RWPE1 (cell line): ENCODE measurements around the gene NIFK.
A peak's percentile ranks its signal among the peaks of the same experiment; 100 is the strongest.

Source experiments
- CTCF ChIA-PET: fragments of 350-600 bp; sonication (Branson Sonifier 250); formaldehyde crosslinking; extraction: SDS; loops from one replicate; lab custom pipeline; 2021; lab: Yijun Ruan, JAX
- POLR2A ChIA-PET: fragments of 400-600 bp; formaldehyde crosslinking; extraction: SDS; loops from one replicate; lab custom pipeline; 2020; ENCODE audit warnings: antibody characterized with exemption; ENCODE audit not compliant: low non-redundant PET; lab: Yijun Ruan, JAX
- DNase-seq: peaks from one replicate; pipeline ENCODE4 v3.0.0; 2012; ENCODE audit warnings: low spot score
- H3K27ac ChIP-seq: fragments of 450-650 bp; 2 replicates; pipeline ENCODE4 v1.5.1; 2017
- TF ChIP-seq, protein P1 (sequence below): fragments of 450-650 bp; conservative IDR thresholded peaks from 2 replicates; pipeline ENCODE4 v1.5.1; 2017; ENCODE audit warnings: low read depth, mild to moderate bottlenecking

Gene NIFK

DNA sequence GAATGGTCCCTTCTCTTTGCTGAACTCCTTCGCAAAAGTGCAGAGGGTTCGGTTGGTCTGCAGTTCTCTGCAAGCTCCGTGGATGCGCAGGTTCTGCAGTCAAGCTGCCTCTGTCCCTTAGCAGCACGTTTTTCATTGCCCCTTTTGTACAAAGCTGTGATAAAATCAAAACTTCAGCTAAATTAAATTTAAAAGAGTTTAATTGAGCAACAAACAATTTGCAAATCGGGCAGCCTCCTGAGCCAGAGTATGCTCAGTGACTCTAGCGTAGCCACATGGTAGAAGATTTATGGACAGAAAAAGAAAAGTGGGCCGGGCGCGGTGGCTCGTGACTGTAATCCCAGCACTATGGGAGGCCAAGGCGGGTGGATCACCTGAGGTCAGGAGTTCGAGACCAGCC is 37.6 kb upstream of the NIFK start:
- ChIA-PET POLR2A (interaction anchor here (0.7 kb wide), 1 partner anchor 148 kb away, joined by 6 read pairs; no protein-coding TSS in a partner anchor), CTCF (no interaction called here)
- TF ChIP-seq, protein P1, sequence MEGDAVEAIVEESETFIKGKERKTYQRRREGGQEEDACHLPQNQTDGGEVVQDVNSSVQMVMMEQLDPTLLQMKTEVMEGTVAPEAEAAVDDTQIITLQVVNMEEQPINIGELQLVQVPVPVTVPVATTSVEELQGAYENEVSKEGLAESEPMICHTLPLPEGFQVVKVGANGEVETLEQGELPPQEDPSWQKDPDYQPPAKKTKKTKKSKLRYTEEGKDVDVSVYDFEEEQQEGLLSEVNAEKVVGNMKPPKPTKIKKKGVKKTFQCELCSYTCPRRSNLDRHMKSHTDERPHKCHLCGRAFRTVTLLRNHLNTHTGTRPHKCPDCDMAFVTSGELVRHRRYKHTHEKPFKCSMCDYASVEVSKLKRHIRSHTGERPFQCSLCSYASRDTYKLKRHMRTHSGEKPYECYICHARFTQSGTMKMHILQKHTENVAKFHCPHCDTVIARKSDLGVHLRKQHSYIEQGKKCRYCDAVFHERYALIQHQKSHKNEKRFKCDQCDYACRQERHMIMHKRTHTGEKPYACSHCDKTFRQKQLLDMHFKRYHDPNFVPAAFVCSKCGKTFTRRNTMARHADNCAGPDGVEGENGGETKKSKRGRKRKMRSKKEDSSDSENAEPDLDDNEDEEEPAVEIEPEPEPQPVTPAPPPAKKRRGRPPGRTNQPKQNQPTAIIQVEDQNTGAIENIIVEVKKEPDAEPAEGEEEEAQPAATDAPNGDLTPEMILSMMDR: no peak

GRCh38 chr2:121771976-121772742 is 35.5 kb upstream of the NIFK start:
- DNase-seq: no peak
- POLR2A ChIA-PET: interaction anchor here (0.5 kb wide), 1 partner anchor 67 kb away, joined by 3 read pairs; no protein-coding TSS in a partner anchor
- CTCF ChIA-PET: interaction anchor here (0.5 to 1.2 kb wide), 3 partner anchors 9 to 84 kb away, joined by 3 to 6 read pairs (median 3); no protein-coding TSS in a partner anchor
- no peak overlapping the region for H3K27ac ChIP-seq
- TF ChIP-seq, protein P1: no peak

More for the DNA sequence above, 37.6 kb upstream of the NIFK start:
- no peak overlapping the region for H3K27ac ChIP-seq
- no peak for DNase-seq

DNA sequence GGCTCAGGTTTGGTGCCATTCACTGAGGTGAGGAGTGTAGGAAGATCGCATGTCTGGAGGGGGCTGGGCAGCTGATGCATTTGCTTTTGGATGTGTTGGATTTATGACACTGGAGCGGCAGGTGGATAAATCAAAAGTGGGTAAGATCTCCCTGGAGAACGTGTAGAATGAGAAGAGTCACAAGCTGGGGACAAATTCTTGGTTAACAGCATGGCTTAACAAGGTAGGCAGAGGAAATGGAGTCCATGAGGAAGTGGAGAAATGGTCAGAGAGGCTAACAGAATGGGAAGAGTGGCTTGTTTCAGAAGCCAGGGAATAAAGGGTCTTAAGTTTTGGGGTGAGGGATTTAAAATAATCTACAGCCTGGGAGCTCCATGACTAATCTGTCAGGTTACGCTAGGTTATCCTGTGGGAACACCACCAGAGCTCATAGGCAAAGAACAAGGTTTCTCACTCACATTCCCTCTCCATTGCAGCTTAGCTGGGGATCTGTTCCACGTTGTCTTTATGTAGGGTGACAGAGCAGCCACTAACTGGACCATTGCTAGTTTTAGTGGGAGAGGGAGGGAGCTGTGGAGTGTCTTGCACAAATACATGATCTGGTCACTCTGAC is 31.6 kb upstream of the NIFK start:
- POLR2A ChIA-PET: no interaction called here
- DNase-seq: no peak
- CTCF ChIA-PET: interaction anchor here (0.5 to 0.6 kb wide), 2 partner anchors 35 to 1570 kb away, joined by 3 to 4 read pairs; no protein-coding TSS in a partner anchor
- H3K27ac ChIP-seq: no peak overlapping the region
- TF ChIP-seq, protein P1: no peak

- H3K27ac ChIP-seq: no peak overlapping the region
- TF ChIP-seq, protein P1: no peak
- CTCF ChIA-PET: no interaction called here
- POLR2A ChIA-PET: no interaction called here
- no peak for DNase-seq
Observed at GRCh38 chr2:121766624-121767023, 29.9 kb upstream of the NIFK start.

GRCh38 chr2:121764681-121765228 is 28.1 kb upstream of the NIFK start:
- H3K27ac ChIP-seq: peak overlapping the region; percentile 47
- TF ChIP-seq, protein P1: no peak
- ChIA-PET CTCF (interaction anchor here (0.6 kb wide), 1 partner anchor 172 kb away, joined by 4 read pairs; no protein-coding TSS in a partner anchor), POLR2A (no interaction called here)
- no peak for DNase-seq

DNA sequence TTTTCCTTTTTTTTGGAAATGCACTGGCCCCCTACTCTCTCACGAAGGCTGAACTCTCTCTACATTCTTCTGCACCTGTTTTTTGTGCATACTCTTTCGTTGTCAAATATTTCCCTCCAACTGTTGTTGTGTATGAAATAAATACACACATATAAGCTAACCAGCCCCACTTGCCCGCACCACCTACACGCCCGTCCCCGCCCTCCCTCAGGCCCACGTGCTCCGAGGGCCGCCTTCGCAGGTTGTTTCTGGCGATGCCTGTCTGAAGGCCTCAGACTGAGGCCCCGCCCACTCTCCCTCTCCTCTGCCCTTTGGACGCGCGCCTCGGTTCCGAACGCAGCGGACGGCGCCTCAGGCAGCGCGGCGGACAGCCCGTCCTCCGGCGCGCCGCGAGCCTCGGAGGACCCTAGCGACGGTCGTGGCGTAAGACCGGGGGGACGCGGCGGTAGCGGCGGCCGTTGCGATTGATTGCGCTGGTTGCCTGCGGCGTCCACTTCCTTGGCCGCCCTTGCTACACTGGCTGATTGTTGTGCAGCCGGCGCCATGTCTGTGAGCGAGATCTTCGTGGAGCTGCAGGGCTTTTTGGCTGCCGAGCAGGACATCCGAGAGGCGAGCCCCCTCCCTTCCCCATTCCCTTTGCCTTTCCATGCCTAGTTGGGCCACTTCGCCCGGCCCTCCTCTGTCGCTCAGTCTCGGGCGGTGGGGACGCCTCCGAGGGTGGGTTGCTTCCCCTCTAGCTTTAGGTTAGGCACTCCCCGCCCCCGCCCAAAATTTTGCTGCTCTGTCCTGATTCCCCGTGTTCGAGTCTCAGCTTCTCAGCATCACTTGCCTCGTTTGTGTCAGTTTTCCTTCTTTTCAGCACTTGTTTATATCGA is 18.8 kb upstream of the NIFK start, which contains the start of gene TSN:
TSS of gene TSN (plus strand) at position 415 of the 875 bp plus-strand sequence. CDS start at position 544, 129 bp downstream.
- peak within 1 kb of the TSS; percentile 88 for H3K27ac ChIP-seq
- ChIA-PET CTCF (no interaction called here), POLR2A (no interaction called here)
- peak; percentile 91 for DNase-seq
- TF ChIP-seq, protein P1: no peak
